HepG2 (cell line): ENCODE data around the gene ACKR3. TPM values are rescaled to one million over a fixed set of nuclear protein-coding genes. Genes with fewer than 3 reads are reported as not detected.

Experiments used
- ATAC-seq: fragments of 200-7000 bp; cut with Tn5 transposase; 3 replicates; pipeline ENCODE4 v1.9.1; 2020; ENCODE audit warnings: mild to moderate bottlenecking, moderate library complexity
- BruUV-seq: library from RNA; stranded (reverse); fragments of 400-500 nt; replicated peaks from 2 replicates; lab custom pipeline; 2021; lab: Mats Ljungman, UMichigan
- CTCF ChIA-PET: fragments of 300-600 bp; formaldehyde crosslinking; extraction: SDS; loops from one replicate; lab custom pipeline; 2021; ENCODE audit warnings: low total read pairs, inconsistent platforms, low intra/inter-chr PET ratio; lab: Yijun Ruan, JAX
- POLR2A ChIA-PET: fragments of 350-600 bp; sonication (Branson Sonifier 250); formaldehyde crosslinking; loops from one replicate; lab custom pipeline; 2020; ENCODE audit warnings: antibody characterized with exemption, inconsistent platforms; lab: Yijun Ruan, JAX
- DNase-seq: peaks from one replicate; pipeline ENCODE4 v3.0.0-alpha.2; 2015; ENCODE audit warnings: low spot score
- FAIRE-seq: peaks from 3 replicates; lab custom pipeline; 2011; peaks lifted over from hg19 to GRCh38; lab: Jason Lieb, UNC
- H2AFZ ChIP-seq: one replicate; pipeline ENCODE4 v1.6.1; 2011; ENCODE audit warnings: low read length, inconsistent platforms
- H3K27ac ChIP-seq: fragments of 300-600 bp; 3 replicates; pipeline ENCODE4 v1.8.0; 2011; ENCODE audit warnings: mixed run types, mild to moderate bottlenecking, mixed read lengths, low read length, inconsistent platforms; ENCODE audit not compliant: insufficient read depth; ENCODE audit errors: extremely low read length
- H3K27me3 ChIP-seq, 2 experiments: fragments of 200-600 bp in 1 of 2; 2 replicates in 1 of 2; 3 replicates in 1 of 2; pipeline versions ENCODE4 v1.6.0 to v1.8.0; 2011; ENCODE audit warnings: low read length in 2 of 2, mild to moderate bottlenecking in 2 of 2, moderate library complexity in 2 of 2, inconsistent platforms in 1 of 2; ENCODE audit not compliant: insufficient read depth in 2 of 2, control insufficient read depth in 1 of 2
- H3K36me3 ChIP-seq, 2 experiments: fragments of 200-600 bp in 1 of 2; replicated peaks in 1 of 2; 2 replicates in 1 of 2; 3 replicates in 1 of 2; pipeline versions ENCODE4 v1.5.1 to v1.8.0; 2011; ENCODE audit warnings: low read length in 2 of 2, inconsistent platforms in 1 of 2; ENCODE audit not compliant: insufficient read depth in 2 of 2, control insufficient read depth in 1 of 2
- H3K4me1 ChIP-seq: 2 replicates; pipeline ENCODE4 v1.5.1; 2012; ENCODE audit warnings: low read length, inconsistent platforms; ENCODE audit not compliant: insufficient read depth
- H3K4me2 ChIP-seq: 2 replicates; pipeline ENCODE4 v1.6.0; 2011; ENCODE audit warnings: low read depth, low read length, inconsistent platforms
- H3K4me3 ChIP-seq, 3 experiments: fragments of 200-600 bp in 1 of 3; sonication (generic), shearing (Covaris generic) in 1 of 3; replicated peaks in 1 of 3; 2 replicates each; pipeline ENCODE4 v1.5.1; 2011 to 2016; ENCODE audit warnings: low read length in 3 of 3, inconsistent platforms in 2 of 3, low read depth in 2 of 3, mild to moderate bottlenecking in 2 of 3, control low read depth in 1 of 3, mixed read lengths in 1 of 3; ENCODE audit not compliant: insufficient read depth in 1 of 3
- H3K79me2 ChIP-seq: one replicate; pipeline ENCODE4 v1.6.1; 2011; ENCODE audit warnings: low read length, inconsistent platforms; ENCODE audit not compliant: insufficient read depth
- H3K9ac ChIP-seq: 2 replicates; pipeline ENCODE4 v1.6.0; 2011; ENCODE audit warnings: mild to moderate bottlenecking, low read depth, low read length, inconsistent platforms; ENCODE audit not compliant: insufficient read depth
- H3K9me3 ChIP-seq: 2 replicates; pipeline ENCODE4 v1.5.1; 2012; ENCODE audit warnings: mild to moderate bottlenecking, low read length
- H4K20me1 ChIP-seq: 2 replicates; pipeline ENCODE4 v1.6.0; 2011; ENCODE audit warnings: inconsistent platforms, mild to moderate bottlenecking, low read length, moderate library complexity; ENCODE audit not compliant: insufficient read depth
- BORCS8-MEF2B ChIP-seq: sonication (generic); formaldehyde crosslinking; IDR thresholded peaks from 2 replicates; pipeline ENCODE4 v1.8.0; 2022; ENCODE audit warnings: mild to moderate bottlenecking, missing genetic modification reagents
- CBX1 ChIP-seq: IDR thresholded peaks from one replicate; pipeline ENCODE4 v1.6.1; 2016; ENCODE audit warnings: antibody characterized with exemption, low read depth
- CENPT ChIP-seq: sonication (generic); formaldehyde crosslinking; IDR thresholded peaks from 2 replicates; pipeline ENCODE4 v1.8.0; 2022; ENCODE audit warnings: low read depth, mild to moderate bottlenecking, moderate library complexity, missing genetic modification reagents
- CREM ChIP-seq, 2 experiments: sonication (generic) in 1 of 2; formaldehyde crosslinking in 1 of 2; IDR thresholded peaks; 2 replicates each; pipeline versions ENCODE4 v1.4.0 to v1.6.1; 2016 to 2020; ENCODE audit warnings: antibody characterized with exemption in 1 of 2, mild to moderate bottlenecking in 1 of 2, missing genetic modification reagents in 1 of 2
- FOSL1 ChIP-seq: sonication (generic); formaldehyde crosslinking; IDR thresholded peaks from 2 replicates; pipeline ENCODE4 v1.9.0; 2021; ENCODE audit warnings: missing genetic modification reagents, borderline replicate concordance
- HOXA5 ChIP-seq: sonication (generic); formaldehyde crosslinking; IDR thresholded peaks from 2 replicates; pipeline ENCODE4 v1.4.0; 2020; ENCODE audit warnings: missing genetic modification reagents
- JDP2 ChIP-seq: sonication (generic); formaldehyde crosslinking; IDR thresholded peaks from 2 replicates; pipeline ENCODE4 v1.8.1; 2022; ENCODE audit warnings: missing genetic modification reagents, borderline replicate concordance
- MLLT10 ChIP-seq: sonication (generic); formaldehyde crosslinking; IDR thresholded peaks from 2 replicates; pipeline ENCODE4 v1.4.0; 2020; ENCODE audit warnings: missing genetic modification reagents
- MTF1 ChIP-seq: sonication (generic); formaldehyde crosslinking; IDR thresholded peaks from 2 replicates; pipeline ENCODE4 v1.5.0; 2020; ENCODE audit warnings: missing genetic modification reagents
- NFIC ChIP-seq: IDR thresholded peaks from 2 replicates; pipeline ENCODE4 v1.6.1; 2012; ENCODE audit warnings: mild to moderate bottlenecking, low read length, inconsistent platforms
- PRDM4 ChIP-seq: sonication (generic); formaldehyde crosslinking; IDR thresholded peaks from 2 replicates; pipeline ENCODE4 v1.9.0; 2021; ENCODE audit warnings: missing genetic modification reagents, borderline replicate concordance
- RELA ChIP-seq: sonication (generic); formaldehyde crosslinking; IDR thresholded peaks from 2 replicates; pipeline ENCODE4 v1.4.0; 2020; ENCODE audit warnings: missing genetic modification reagents
- TEF ChIP-seq: sonication (generic); formaldehyde crosslinking; IDR thresholded peaks from 2 replicates; pipeline ENCODE4 v1.5.0; 2020; ENCODE audit warnings: missing genetic modification reagents
- ZEB1 ChIP-seq: IDR thresholded peaks from 2 replicates; pipeline ENCODE4 v1.6.1; 2012; ENCODE audit warnings: mild to moderate bottlenecking, low read depth, inconsistent platforms; ENCODE audit not compliant: insufficient replicate concordance
- ZFP41 ChIP-seq: sonication (generic); formaldehyde crosslinking; IDR thresholded peaks from 2 replicates; pipeline ENCODE4 v1.4.0; 2020; ENCODE audit warnings: mild to moderate bottlenecking, missing genetic modification reagents, borderline replicate concordance
- ZNF224 ChIP-seq: sonication (generic); formaldehyde crosslinking; IDR thresholded peaks from 2 replicates; pipeline ENCODE4 v1.5.0; 2020; ENCODE audit warnings: mild to moderate bottlenecking, missing genetic modification reagents
- ZNF556 ChIP-seq: sonication (generic); formaldehyde crosslinking; IDR thresholded peaks from 2 replicates; pipeline ENCODE4 v1.4.0; 2020; ENCODE audit warnings: mild to moderate bottlenecking, missing genetic modification reagents, borderline replicate concordance
- WGBS: methylation state at CpG from one replicate; pipeline ENCODE4 v1.1.6; 2017; ENCODE audit warnings: low lambda C conversion rate; 5-methylcytosine and 5-hydroxymethylcytosine counted together
- in situ Hi-C: cut with HindIII; loops from 2 replicates; pipeline ENCODE4 v1.10.0; 2017; ENCODE audit warnings: low pct_unique_long_range_greater_than_20kb; ENCODE audit not compliant: extremely low pct_ligation_motif_present
- intact Hi-C: fragments of 100-400 bp; cut with micrococcal nuclease; formaldehyde crosslinking; loops from one replicate; pipeline ENCODE4 v1.10.0; 2022; ENCODE audit not compliant: unreplicated experiment
- polyA plus RNA-seq, 8 experiments: library from polyadenylated mRNA; depleted of rRNA in 3 of 8; stranded (reverse) in 7 of 8; unstranded in 1 of 8; fragments of >200 nt; fragmentation: Illumina TruSeq in 4 of 8; extraction: Trizol in 4 of 8; gene quantifications; 2 replicates each; pipeline versions ENCODE4 v1.2.1 to v1.2.3, GENCODE V29; 2011 to 2016; ENCODE audit warnings: low read depth in 4 of 8, missing spikeins in 1 of 8, mixed read lengths in 1 of 8; ENCODE audit not compliant: insufficient read depth in 1 of 8
- total RNA-seq, 5 experiments: library from RNA; depleted of rRNA; stranded (reverse); fragments of >200 nt; fragmentation: Illumina TruSeq; extraction: Trizol; gene quantifications; 2 replicates each; pipeline ENCODE4 v1.2.3, GENCODE V29; 2016; ENCODE audit warnings: low read depth in 1 of 5

Gene ACKR3
- total and polyA plus RNA-seq, 2 of the 13 experiments (the other 11 are each of a cell fraction or from before 2014, with no cell fraction given) = not detected

GRCh38 chr2:236631281-236631855, 61.7 kb downstream of the ACKR3 start:
- intact Hi-C loops = no loop called here
- Histone ChIP-seq H3K9ac (no peak overlapping the region), H3K9me3 (no peaks in the 10 kb centered on the region), H2AFZ (no peak overlapping the region), H3K79me2 (no peaks in the 10 kb centered on the region), H3K27ac (no peak overlapping the region), H4K20me1 (no peaks in the 10 kb centered on the region), H3K27me3 (peaks cover 2 to 65% of the 10 kb centered on the region in 2 experiments; a peak in 4 of 5 replicates), H3K4me1 (no peaks in the 10 kb centered on the region), H3K4me3 (no peak overlapping the region)
- DNase-seq (no peak), FAIRE-seq (no peak), ATAC-seq (no peak)
- WGBS = 26% methylated on average over 14 of the region's 15 CpGs
- POLR2A ChIA-PET = no interaction called here
- TF ChIP-seq TEF (CRISPR knock-in tag) (no peak), PRDM4 (CRISPR knock-in tag) (no peak), JDP2 (CRISPR knock-in tag) (no peak), MLLT10 (CRISPR knock-in tag) (no peak), NFIC (no peak), CENPT (no peak), ZNF224 (CRISPR knock-in tag) (no peak), FOSL1 (CRISPR knock-in tag) (no peak), BORCS8-MEF2B (CRISPR knock-in tag) (no peak), ZNF556 (no peak), MTF1 (no peak), CBX1 (no peak), ZFP41 (CRISPR knock-in tag) (no peak), HOXA5 (no peak), CREM (IDR thresholded peaks at IDR 0.05) (no peak), CREM (CRISPR knock-in tag; IDR thresholded peaks at IDR 0.05) (no peak), RELA (CRISPR knock-in tag) (no peak), ZEB1 (no peak)
- TF ChIP-seq, all 625 proteins: peak for 0
- in situ Hi-C loops = no loop called here
- no peak overlapping the region for H3K4me2 ChIP-seq
- CTCF ChIA-PET = no interaction called here
- H3K36me3 ChIP-seq = no peaks in the 10 kb centered on the region
- BruUV-seq = no TSS peak
